Neural cell (in vitro differentiated cells): ENCODE data around the gene CACNA1S. TPM values are rescaled to one million over a fixed set of nuclear protein-coding genes. Genes with fewer than 3 reads are reported as not detected.

Experiments used
- H2AFZ ChIP-seq: fragments of 200-600, 300-800 bp; sonication (generic), shearing (Covaris generic); 2 replicates; pipeline ENCODE4 v1.6.0; 2014; ENCODE audit warnings: low read depth, mild to moderate bottlenecking, antibody characterized with exemption, low read length, moderate library complexity
- H3F3A ChIP-seq: fragments of 200-600 bp; shearing (Covaris generic); 2 replicates; pipeline ENCODE4 v1.6.1; 2016; ENCODE audit warnings: mild to moderate bottlenecking, moderate library complexity, mixed read lengths, antibody characterized with exemption, low read length; ENCODE audit not compliant: insufficient read depth, poor library complexity, severe bottlenecking
- H3K27ac ChIP-seq: fragments of 200-600, 300-800 bp; sonication (generic), shearing (Covaris generic); 2 replicates; pipeline ENCODE4 v1.5.1; 2014; ENCODE audit warnings: mild to moderate bottlenecking, low read length, moderate library complexity
- H3K27me3 ChIP-seq: fragments of 300-800, 200-600 bp; sonication (generic), shearing (Covaris generic); 2 replicates; pipeline ENCODE4 v1.6.0; 2014; ENCODE audit warnings: mild to moderate bottlenecking, low read depth, low read length, moderate library complexity; ENCODE audit not compliant: insufficient read depth
- H3K36me3 ChIP-seq: fragments of 300-800, 200-600 bp; sonication (generic), shearing (Covaris generic); 2 replicates; pipeline ENCODE4 v1.5.1; 2014; ENCODE audit warnings: mild to moderate bottlenecking, antibody characterized with exemption, low read length, moderate library complexity; ENCODE audit not compliant: insufficient read depth
- H3K4me2 ChIP-seq: fragments of 300-800, 200-600 bp; sonication (generic), shearing (Covaris generic); 2 replicates; pipeline ENCODE4 v1.6.0; 2014; ENCODE audit warnings: mild to moderate bottlenecking, low read length
- H3K4me3 ChIP-seq: fragments of 300-800, 200-600 bp; sonication (generic), shearing (Covaris generic); 2 replicates; pipeline ENCODE4 v1.5.1; 2014; ENCODE audit warnings: mild to moderate bottlenecking, low read length, moderate library complexity
- H3K79me2 ChIP-seq: fragments of 200-600 bp; shearing (Covaris generic); replicated peaks from 2 replicates; pipeline ENCODE4 v1.6.0; 2014; ENCODE audit warnings: mild to moderate bottlenecking, low read length, moderate library complexity; ENCODE audit not compliant: insufficient read depth
- H3K9ac ChIP-seq: fragments of 300-800, 200-600 bp; sonication (generic), shearing (Covaris generic); 2 replicates; pipeline ENCODE4 v1.6.1; 2016; ENCODE audit warnings: mild to moderate bottlenecking, low read length, mixed read lengths
- H3K9me2 ChIP-seq: fragments of 200-600 bp; shearing (Covaris generic); 2 replicates; pipeline ENCODE4 v1.6.1; 2016; ENCODE audit warnings: mild to moderate bottlenecking, low read length, mixed read lengths; ENCODE audit not compliant: insufficient read depth
- H3K9me3 ChIP-seq: fragments of 200-600, 300-800 bp; sonication (generic), shearing (Covaris generic); 2 replicates; pipeline ENCODE4 v1.6.1; 2016; ENCODE audit warnings: mild to moderate bottlenecking, mixed run types, low read length, moderate library complexity, mixed read lengths
- H4K20me1 ChIP-seq: fragments of 200-600 bp; shearing (Covaris generic); 2 replicates; pipeline ENCODE4 v1.6.1; 2016; ENCODE audit warnings: mild to moderate bottlenecking, mixed run types; ENCODE audit not compliant: insufficient read depth
- CTCF ChIP-seq: fragments of 450-650 bp; IDR thresholded peaks from 2 replicates; pipeline ENCODE4 v1.5.1; 2014; ENCODE audit warnings: antibody characterized with exemption, mild to moderate bottlenecking, moderate library complexity; ENCODE audit not compliant: poor library complexity, severe bottlenecking
- EP300 ChIP-seq: fragments of 450-650 bp; conservative IDR thresholded peaks from 2 replicates; pipeline ENCODE4 v1.6.1; 2014; ENCODE audit warnings: antibody characterized with exemption, mild to moderate bottlenecking, moderate library complexity; ENCODE audit not compliant: poor library complexity, severe bottlenecking
- EZH2 ChIP-seq: fragments of 200-600, 300-800 bp; shearing (Covaris generic), sonication (generic); IDR thresholded peaks from 2 replicates; pipeline ENCODE4 v1.6.1; 2014; ENCODE audit warnings: antibody characterized with exemption, low read length, borderline replicate concordance, mild to moderate bottlenecking; ENCODE audit not compliant: insufficient read depth, poor library complexity, severe bottlenecking
- MXI1 ChIP-seq: fragments of 450-650 bp; conservative IDR thresholded peaks from 2 replicates; pipeline ENCODE4 v1.6.1; 2014; ENCODE audit warnings: antibody characterized with exemption, mild to moderate bottlenecking; ENCODE audit not compliant: poor library complexity, severe bottlenecking
- POLR2AphosphoS5 ChIP-seq: IDR thresholded peaks from 2 replicates; pipeline ENCODE4 v1.6.1; 2012
- RAD21 ChIP-seq: fragments of 450-650 bp; conservative IDR thresholded peaks from 2 replicates; pipeline ENCODE4 v1.6.1; 2014; ENCODE audit warnings: antibody characterized with exemption, mild to moderate bottlenecking, moderate library complexity
- REST ChIP-seq: IDR thresholded peaks from 2 replicates; pipeline ENCODE4 v1.6.1; 2012; ENCODE audit warnings: borderline replicate concordance
- SMC3 ChIP-seq: fragments of 450-650 bp; conservative IDR thresholded peaks from 2 replicates; pipeline ENCODE4 v1.6.1; 2014; ENCODE audit warnings: antibody characterized with exemption, mild to moderate bottlenecking, moderate library complexity; ENCODE audit not compliant: poor library complexity
- TAF1 ChIP-seq: IDR thresholded peaks from 2 replicates; pipeline ENCODE4 v1.6.1; 2012; ENCODE audit warnings: low read depth
- polyA plus RNA-seq: library from polyadenylated mRNA; depleted of rRNA; stranded (reverse); fragments of >200 nt; gene quantifications from 2 replicates; pipeline ENCODE4 v1.2.3, GENCODE V29; 2014

CACNA1S gene
- polyA plus RNA-seq, 1 donor from 2014 or later = 0.05 TPM

GRCh38 chr1:201096977-201097856 is 15.0 kb downstream of the CACNA1S start:
- no peaks in the 10 kb centered on the region for H3K79me2 ChIP-seq
- H2AFZ ChIP-seq = no peak overlapping the region
- no peak overlapping the region for H3K4me2 ChIP-seq
- no peak overlapping the region for H3K27ac ChIP-seq
- no peak for TF ChIP-seq REST
- TF ChIP-seq POLR2AphosphoS5 = no peak
- TF ChIP-seq MXI1 = no peak
- no peak for TF ChIP-seq EZH2
- TF ChIP-seq TAF1 = no peak
- TF ChIP-seq CTCF = no peak
- TF ChIP-seq EP300 = no peak
- no peaks in the 10 kb centered on the region for H3K36me3 ChIP-seq
- H3K9me3 ChIP-seq = no peaks in the 10 kb centered on the region
- H4K20me1 ChIP-seq = no peaks in the 10 kb centered on the region
- H3K9me2 ChIP-seq = no peaks in the 10 kb centered on the region
- H3K4me3 ChIP-seq = no peak overlapping the region
- H3F3A ChIP-seq = no peaks in the 10 kb centered on the region
- no peak overlapping the region for H3K9ac ChIP-seq
- no peaks in the 10 kb centered on the region for H3K27me3 ChIP-seq

- Histone ChIP-seq H3K9me3 (no peaks in the 10 kb centered on the region), H3K9ac (no peak overlapping the region), H2AFZ (no peak overlapping the region), H3K27me3 (no peaks in the 10 kb centered on the region), H4K20me1 (no peaks in the 10 kb centered on the region), H3K79me2 (no peaks in the 10 kb centered on the region), H3K4me2 (no peak overlapping the region), H3K4me3 (no peak overlapping the region), H3F3A (no peaks in the 10 kb centered on the region), H3K36me3 (no peaks in the 10 kb centered on the region), H3K27ac (no peak overlapping the region), H3K9me2 (no peaks in the 10 kb centered on the region)
- TF ChIP-seq RAD21 (no peak), TAF1 (no peak), EZH2 (no peak), SMC3 (no peak), CTCF (no peak), REST (no peak), EP300 (no peak), POLR2AphosphoS5 (no peak), MXI1 (no peak)
Measured at GRCh38 chr1:201096041-201096461, 16.2 kb downstream of the CACNA1S start.
